WTC11 (cell line): ENCODE results near the gene RCAN3. TPM values are rescaled to one million over a fixed set of nuclear protein-coding genes. Genes with fewer than 3 reads are reported as not detected.
"Not testable (repeated sequence)": the region's sequence is repeated elsewhere in the genome, so short reads cannot be mapped to it uniquely, and the experiment has no call there.

Experiments used
- ATAC-seq: fragments of 200-7000 bp; cut with Tn5 transposase; 2 replicates; pipeline ENCODE4 v1.10.0; 2021; ENCODE audit warnings: mild to moderate bottlenecking, moderate library complexity
- CTCF ChIA-PET: fragments of 300-600 bp; sonication (Branson Sonifier 250); formaldehyde crosslinking; loops from one replicate; lab custom pipeline; 2021; ENCODE audit warnings: antibody characterized with exemption; lab: Charles Lee
- POLR2A ChIA-PET: fragments of 350-600 bp; sonication (Branson Sonifier 250); formaldehyde crosslinking; loops from one replicate; lab custom pipeline; 2021; ENCODE audit warnings: antibody characterized with exemption; lab: Charles Lee
- DNase-seq: peaks from one replicate; pipeline ENCODE4 v3.0.0; 2021; ENCODE audit warnings: low spot score
- H3K27ac Mint-ChIP-seq: 2 replicates; pipeline ENCODE4 v1.8.0; 2021; ENCODE audit warnings: mixed read lengths
- H3K27me3 Mint-ChIP-seq: 2 replicates; pipeline ENCODE4 v1.8.0; 2021; ENCODE audit warnings: low read depth, mild to moderate bottlenecking, moderate library complexity, mixed read lengths
- H3K36me3 Mint-ChIP-seq: 2 replicates; pipeline ENCODE4 v1.8.0; 2021; ENCODE audit warnings: mixed read lengths
- H3K4me1 Mint-ChIP-seq: 2 replicates; pipeline ENCODE4 v1.8.0; 2022; ENCODE audit warnings: mixed read lengths
- H3K4me3 Mint-ChIP-seq: 2 replicates; pipeline ENCODE4 v1.8.0; 2021; ENCODE audit warnings: mild to moderate bottlenecking, moderate library complexity, mixed read lengths
- H3K9me3 Mint-ChIP-seq: 2 replicates; pipeline ENCODE4 v1.8.0; 2021; ENCODE audit warnings: mixed read lengths
- FOXK1 ChIP-seq: sonication (generic); formaldehyde crosslinking; IDR thresholded peaks from 2 replicates; pipeline ENCODE4 v1.8.0; 2022; ENCODE audit warnings: mild to moderate bottlenecking, moderate library complexity, missing genetic modification reagents
- GRHL2 ChIP-seq: fragments of 250-450 bp; sonication (Bioruptor Pico); IDR thresholded peaks from 2 replicates; pipeline ENCODE4 v1.8.0; 2022; ENCODE audit warnings: mild to moderate bottlenecking, moderate library complexity; ENCODE audit not compliant: insufficient replicate concordance, severe bottlenecking
- MAX ChIP-seq: sonication (generic); formaldehyde crosslinking; IDR thresholded peaks from 2 replicates; pipeline ENCODE4 v1.8.0; 2022; ENCODE audit warnings: mild to moderate bottlenecking, missing genetic modification reagents
- NR3C1 ChIP-seq: sonication (generic); formaldehyde crosslinking; conservative IDR thresholded peaks from 2 replicates; pipeline ENCODE4 v1.8.1; 2023; ENCODE audit warnings: low read depth, mild to moderate bottlenecking, missing genetic modification reagents
- SOX15 ChIP-seq: fragments of 250-450 bp; sonication (Bioruptor Pico); IDR thresholded peaks from 2 replicates; pipeline ENCODE4 v1.9.0; 2021; ENCODE audit warnings: mild to moderate bottlenecking
- TEAD1 ChIP-seq: sonication (generic); formaldehyde crosslinking; IDR thresholded peaks from 2 replicates; pipeline ENCODE4 v1.8.0; 2022; ENCODE audit warnings: mild to moderate bottlenecking, missing genetic modification reagents
- TP53 ChIP-seq: sonication (generic); formaldehyde crosslinking; IDR thresholded peaks from 2 replicates; pipeline ENCODE4 v1.8.1; 2023; ENCODE audit warnings: mild to moderate bottlenecking, missing genetic modification reagents
- ZNF219 ChIP-seq: sonication (generic); formaldehyde crosslinking; IDR thresholded peaks from 2 replicates; pipeline ENCODE4 v1.8.0; 2023; ENCODE audit warnings: missing genetic modification reagents, mild to moderate bottlenecking, borderline replicate concordance
- ZNF232 ChIP-seq: sonication (generic); formaldehyde crosslinking; IDR thresholded peaks from 2 replicates; pipeline ENCODE4 v1.8.0; 2022; ENCODE audit warnings: mild to moderate bottlenecking, missing genetic modification reagents
- ZNF532 ChIP-seq: fragments of 250-450 bp; sonication (Bioruptor Pico); IDR thresholded peaks from 2 replicates; pipeline ENCODE4 v1.9.0; 2021; ENCODE audit warnings: mild to moderate bottlenecking, borderline replicate concordance
- total RNA-seq: library from RNA; stranded (reverse); gene quantifications from 3 replicates; pipeline ENCODE4 v1.2.3, GENCODE V29; 2021
- TF ChIP-seq, protein P1 (sequence below): sonication (generic); formaldehyde crosslinking; IDR thresholded peaks from 2 replicates; pipeline ENCODE4 v1.8.1; 2023; ENCODE audit warnings: mild to moderate bottlenecking, missing genetic modification reagents
- TF ChIP-seq, protein P2 (sequence below): sonication (generic); formaldehyde crosslinking; IDR thresholded peaks from 2 replicates; pipeline ENCODE4 v1.8.1; 2022; ENCODE audit warnings: mild to moderate bottlenecking, moderate library complexity, missing genetic modification reagents
- TF ChIP-seq, protein P3 (sequence below): fragments of 250-450 bp; sonication (Bioruptor Pico); IDR thresholded peaks from 2 replicates; pipeline ENCODE4 v1.9.0; 2021; ENCODE audit warnings: mild to moderate bottlenecking

RCAN3 gene
- total RNA-seq, 1 experiment from 2014 or later: 23.3 TPM

GRCh38 chr1:24517898-24518297 lies 15.3 kb downstream of the RCAN3 start (continued):
- no peak for TF ChIP-seq ZNF532
- TF ChIP-seq, protein P1, sequence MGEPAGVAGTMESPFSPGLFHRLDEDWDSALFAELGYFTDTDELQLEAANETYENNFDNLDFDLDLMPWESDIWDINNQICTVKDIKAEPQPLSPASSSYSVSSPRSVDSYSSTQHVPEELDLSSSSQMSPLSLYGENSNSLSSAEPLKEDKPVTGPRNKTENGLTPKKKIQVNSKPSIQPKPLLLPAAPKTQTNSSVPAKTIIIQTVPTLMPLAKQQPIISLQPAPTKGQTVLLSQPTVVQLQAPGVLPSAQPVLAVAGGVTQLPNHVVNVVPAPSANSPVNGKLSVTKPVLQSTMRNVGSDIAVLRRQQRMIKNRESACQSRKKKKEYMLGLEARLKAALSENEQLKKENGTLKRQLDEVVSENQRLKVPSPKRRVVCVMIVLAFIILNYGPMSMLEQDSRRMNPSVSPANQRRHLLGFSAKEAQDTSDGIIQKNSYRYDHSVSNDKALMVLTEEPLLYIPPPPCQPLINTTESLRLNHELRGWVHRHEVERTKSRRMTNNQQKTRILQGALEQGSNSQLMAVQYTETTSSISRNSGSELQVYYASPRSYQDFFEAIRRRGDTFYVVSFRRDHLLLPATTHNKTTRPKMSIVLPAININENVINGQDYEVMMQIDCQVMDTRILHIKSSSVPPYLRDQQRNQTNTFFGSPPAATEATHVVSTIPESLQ (CRISPR knock-in tag): no peak
- no peak for TF ChIP-seq MAX (CRISPR knock-in tag)
- no peak for TF ChIP-seq SOX15 (CRISPR knock-in tag)
- no peak for TF ChIP-seq TP53 (CRISPR knock-in tag)
- no peak for TF ChIP-seq GRHL2 (CRISPR knock-in tag)
- TF ChIP-seq FOXK1 (CRISPR knock-in tag): no peak
- TF ChIP-seq, protein P2, sequence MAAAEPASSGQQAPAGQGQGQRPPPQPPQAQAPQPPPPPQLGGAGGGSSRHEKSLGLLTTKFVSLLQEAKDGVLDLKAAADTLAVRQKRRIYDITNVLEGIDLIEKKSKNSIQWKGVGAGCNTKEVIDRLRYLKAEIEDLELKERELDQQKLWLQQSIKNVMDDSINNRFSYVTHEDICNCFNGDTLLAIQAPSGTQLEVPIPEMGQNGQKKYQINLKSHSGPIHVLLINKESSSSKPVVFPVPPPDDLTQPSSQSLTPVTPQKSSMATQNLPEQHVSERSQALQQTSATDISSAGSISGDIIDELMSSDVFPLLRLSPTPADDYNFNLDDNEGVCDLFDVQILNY (CRISPR knock-in tag): no peak
- no peak for TF ChIP-seq TEAD1
- TF ChIP-seq ZNF219: no peak
- no peak for TF ChIP-seq ZNF232 (CRISPR knock-in tag)

- H3K36me3 Mint-ChIP-seq, H3K27me3 Mint-ChIP-seq, H3K9me3 Mint-ChIP-seq, CTCF ChIA-PET, ATAC-seq, H3K4me1 Mint-ChIP-seq, H3K4me3 Mint-ChIP-seq, POLR2A ChIA-PET, DNase-seq, H3K27ac Mint-ChIP-seq: not testable (repeated sequence)
Measured at GRCh38 chr1:24520282-24520681, 17.6 kb downstream of the RCAN3 start.

DNA sequence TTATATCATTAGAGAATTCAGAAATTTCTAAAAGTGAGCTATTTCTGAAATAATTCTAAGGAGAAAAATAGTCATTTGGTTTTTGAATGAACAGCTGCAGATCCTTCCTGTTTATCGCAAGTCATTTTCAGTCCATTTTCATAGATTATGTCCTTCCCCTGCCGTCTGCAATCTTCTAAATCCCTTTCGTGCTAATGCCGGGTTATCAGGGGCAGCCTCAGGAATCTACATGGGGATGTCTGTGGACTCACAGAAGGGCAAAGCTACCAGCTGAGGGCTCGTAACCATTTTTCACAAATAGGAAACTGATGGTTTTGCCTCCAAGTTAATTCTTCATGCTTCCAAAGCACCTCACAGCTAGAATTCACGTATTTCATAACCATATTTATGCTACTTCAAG lies 23.0 kb downstream of the RCAN3 start:
- ATAC-seq (no peak), DNase-seq (no peak)
- Mint-ChIP-seq H3K4me1 (no peaks in the 10 kb centered on the region), H3K27me3 (no peaks in the 10 kb centered on the region), H3K9me3 (no peaks in the 10 kb centered on the region), H3K27ac (no peak overlapping the region), H3K4me3 (no peak overlapping the region), H3K36me3 (no peaks in the 10 kb centered on the region)
- TF ChIP-seq, protein P3, sequence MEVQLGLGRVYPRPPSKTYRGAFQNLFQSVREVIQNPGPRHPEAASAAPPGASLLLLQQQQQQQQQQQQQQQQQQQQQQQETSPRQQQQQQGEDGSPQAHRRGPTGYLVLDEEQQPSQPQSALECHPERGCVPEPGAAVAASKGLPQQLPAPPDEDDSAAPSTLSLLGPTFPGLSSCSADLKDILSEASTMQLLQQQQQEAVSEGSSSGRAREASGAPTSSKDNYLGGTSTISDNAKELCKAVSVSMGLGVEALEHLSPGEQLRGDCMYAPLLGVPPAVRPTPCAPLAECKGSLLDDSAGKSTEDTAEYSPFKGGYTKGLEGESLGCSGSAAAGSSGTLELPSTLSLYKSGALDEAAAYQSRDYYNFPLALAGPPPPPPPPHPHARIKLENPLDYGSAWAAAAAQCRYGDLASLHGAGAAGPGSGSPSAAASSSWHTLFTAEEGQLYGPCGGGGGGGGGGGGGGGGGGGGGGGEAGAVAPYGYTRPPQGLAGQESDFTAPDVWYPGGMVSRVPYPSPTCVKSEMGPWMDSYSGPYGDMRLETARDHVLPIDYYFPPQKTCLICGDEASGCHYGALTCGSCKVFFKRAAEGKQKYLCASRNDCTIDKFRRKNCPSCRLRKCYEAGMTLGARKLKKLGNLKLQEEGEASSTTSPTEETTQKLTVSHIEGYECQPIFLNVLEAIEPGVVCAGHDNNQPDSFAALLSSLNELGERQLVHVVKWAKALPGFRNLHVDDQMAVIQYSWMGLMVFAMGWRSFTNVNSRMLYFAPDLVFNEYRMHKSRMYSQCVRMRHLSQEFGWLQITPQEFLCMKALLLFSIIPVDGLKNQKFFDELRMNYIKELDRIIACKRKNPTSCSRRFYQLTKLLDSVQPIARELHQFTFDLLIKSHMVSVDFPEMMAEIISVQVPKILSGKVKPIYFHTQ (CRISPR knock-in tag): no peak
- TF ChIP-seq NR3C1 (CRISPR knock-in tag): no peak
- ChIA-PET CTCF (interaction anchor here (1.3 to 2.0 kb wide), 6 partner anchors 10 to 111 kb away, joined by 3 to 10 read pairs (median 6); partner anchors contain the start of gene NIPAL3), POLR2A (no interaction called here)
